Erythroblast (primary cell): ENCODE data around the gene RIPK3.

Source experiments
- GATA1 ChIP-seq: IDR thresholded peaks from 2 replicates; pipeline ENCODE4 v1.6.1; 2011; ENCODE audit warnings: low read depth, mild to moderate bottlenecking, control low read depth, low read length, moderate library complexity
- POLR2A ChIP-seq: IDR thresholded peaks from 2 replicates; pipeline ENCODE4 v1.6.1; 2011; ENCODE audit warnings: mild to moderate bottlenecking, low read length

- TF ChIP-seq GATA1 (no peak), POLR2A (no peak)
Measured at GRCh38 chr14:24297190-24297964, 42.4 kb downstream of the RIPK3 start.
